Stomach (tissue), 4 donors: ENCODE measurements around the gene CEP44.

Source experiments
- EP300 ChIP-seq: sonication (generic); formaldehyde crosslinking; IDR thresholded peaks from one replicate; pipeline ENCODE4 v1.6.1; 2017; ENCODE audit warnings: antibody characterized with exemption
- POLR2A ChIP-seq, 4 donors: fragments of 450-650 bp; IDR thresholded peaks; one replicate each; pipeline ENCODE4 v1.6.1; 2016; ENCODE audit warnings: antibody characterized with exemption in 4 of 4, control low read depth in 2 of 4, mild to moderate bottlenecking in 1 of 4, moderate library complexity in 1 of 4
- TF ChIP-seq, protein P1 (sequence below), 7 experiments: fragments of 450-650 bp in 4 of 7; fragments of 200-600 bp in 3 of 7; sonication (generic) in 3 of 7; IDR thresholded peaks; one replicate each; pipeline ENCODE4 v1.5.1; 2016 to 2019; ENCODE audit warnings: antibody characterized with exemption in 7 of 7, control low read depth in 2 of 7, mild to moderate bottlenecking in 1 of 7

DNA sequence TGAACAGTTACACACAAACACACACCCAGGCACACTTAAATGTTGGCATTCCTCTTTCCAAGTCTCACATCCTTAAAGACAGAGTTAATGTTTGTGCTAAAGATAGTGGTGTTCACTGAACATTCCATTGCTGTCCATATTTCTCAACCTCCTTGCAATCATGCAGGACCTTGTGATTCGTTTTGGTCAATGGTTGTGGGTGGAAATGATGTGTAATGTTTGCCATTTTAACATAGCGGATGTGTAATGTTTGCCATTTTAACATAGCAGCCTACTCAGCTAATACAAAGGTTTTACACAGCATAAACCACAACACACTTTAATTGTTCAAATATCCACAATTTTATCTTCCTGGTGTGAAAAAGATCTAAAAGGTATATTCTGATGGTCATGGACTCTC is 93.9 kb downstream of the CEP44 start:
- no peak for TF ChIP-seq POLR2A (IDR thresholded peaks at IDR 0.05)
- TF ChIP-seq, protein P1, sequence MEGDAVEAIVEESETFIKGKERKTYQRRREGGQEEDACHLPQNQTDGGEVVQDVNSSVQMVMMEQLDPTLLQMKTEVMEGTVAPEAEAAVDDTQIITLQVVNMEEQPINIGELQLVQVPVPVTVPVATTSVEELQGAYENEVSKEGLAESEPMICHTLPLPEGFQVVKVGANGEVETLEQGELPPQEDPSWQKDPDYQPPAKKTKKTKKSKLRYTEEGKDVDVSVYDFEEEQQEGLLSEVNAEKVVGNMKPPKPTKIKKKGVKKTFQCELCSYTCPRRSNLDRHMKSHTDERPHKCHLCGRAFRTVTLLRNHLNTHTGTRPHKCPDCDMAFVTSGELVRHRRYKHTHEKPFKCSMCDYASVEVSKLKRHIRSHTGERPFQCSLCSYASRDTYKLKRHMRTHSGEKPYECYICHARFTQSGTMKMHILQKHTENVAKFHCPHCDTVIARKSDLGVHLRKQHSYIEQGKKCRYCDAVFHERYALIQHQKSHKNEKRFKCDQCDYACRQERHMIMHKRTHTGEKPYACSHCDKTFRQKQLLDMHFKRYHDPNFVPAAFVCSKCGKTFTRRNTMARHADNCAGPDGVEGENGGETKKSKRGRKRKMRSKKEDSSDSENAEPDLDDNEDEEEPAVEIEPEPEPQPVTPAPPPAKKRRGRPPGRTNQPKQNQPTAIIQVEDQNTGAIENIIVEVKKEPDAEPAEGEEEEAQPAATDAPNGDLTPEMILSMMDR (IDR thresholded peaks at IDR 0.05) = no peak
- no peak for TF ChIP-seq EP300
